HCT116 (cell line): ENCODE results near the gene NAGA. TPM values are rescaled to one million over a fixed set of nuclear protein-coding genes. Genes with fewer than 3 reads are reported as not detected.

Experiments
- ATAC-seq: fragments of 200-7000 bp; cut with Tn5 transposase; 2 replicates; pipeline ENCODE4 v1.9.1; 2020; ENCODE audit warnings: mild to moderate bottlenecking, moderate library complexity
- BruUV-seq: library from RNA; stranded (reverse); fragments of 400-500 nt; replicated peaks from 2 replicates; lab custom pipeline; 2021; lab: Mats Ljungman, UMichigan
- CTCF ChIA-PET: fragments of 300-600 bp; sonication (Branson Sonifier 250); formaldehyde crosslinking; loops from one replicate; lab custom pipeline; 2021; ENCODE audit warnings: antibody characterized with exemption; lab: Charles Lee
- POLR2A ChIA-PET: fragments of 300-600, 350-600 bp; sonication (Branson Sonifier 250); formaldehyde crosslinking; loops from one replicate; lab custom pipeline; 2021; ENCODE audit warnings: antibody characterized with exemption; lab: Charles Lee
- RAD21 ChIA-PET, 2 experiments: fragments of 300-600 bp; sonication (Branson Sonifier 250); formaldehyde crosslinking; loops; one replicate each; lab custom pipeline; 2023; ENCODE audit warnings: low total read pairs in 2 of 2; ENCODE audit not compliant: uncharacterized antibody in 2 of 2, unreplicated experiment in 2 of 2, low non-redundant PET in 1 of 2; lab: Charles Lee
- DNase-seq: peaks from one replicate; pipeline ENCODE4 v3.0.0-alpha.2; 2010; ENCODE audit warnings: low read depth, low spot score
- H2AFZ ChIP-seq: fragments of 200-600 bp; shearing (Covaris generic), sonication (generic); 2 replicates; pipeline ENCODE4 v1.6.1; 2017; ENCODE audit warnings: low read depth, mixed run types, mixed read lengths, antibody characterized with exemption, low read length; ENCODE audit not compliant: poor library complexity, severe bottlenecking
- H3K27ac ChIP-seq: 2 replicates; pipeline ENCODE4 v1.5.1; 2012; ENCODE audit warnings: low read depth, low read length
- H3K27me3 ChIP-seq: fragments of 200-600 bp; sonication (generic); 2 replicates; pipeline ENCODE4 v1.6.1; 2016; ENCODE audit warnings: mixed run types, low read length, mixed read lengths; ENCODE audit not compliant: insufficient read depth
- H3K36me3 ChIP-seq, 2 experiments: fragments of 200-500 bp in 1 of 2; fragments of 200-600 bp in 1 of 2; sonication (Bioruptor generic) in 1 of 2; sonication (generic) in 1 of 2; 2 replicates each; pipeline versions ENCODE4 v1.5.1 to v1.6.1; 2014 to 2016; ENCODE audit warnings: low read length in 2 of 2, inconsistent platforms in 1 of 2, mixed read lengths in 1 of 2, mixed run types in 1 of 2; ENCODE audit not compliant: insufficient read depth in 2 of 2, control insufficient read depth in 1 of 2
- H3K4me1 ChIP-seq, 2 experiments: fragments of 200-600 bp in 1 of 2; sonication (generic) in 1 of 2; 2 replicates each; pipeline versions ENCODE4 v1.5.1 to v1.6.1; 2012 to 2017; ENCODE audit warnings: low read length in 2 of 2, inconsistent platforms in 1 of 2, mild to moderate bottlenecking in 1 of 2, mixed read lengths in 1 of 2, mixed run types in 1 of 2, moderate library complexity in 1 of 2; ENCODE audit not compliant: insufficient read depth in 2 of 2, control insufficient read depth in 1 of 2
- H3K4me2 ChIP-seq: fragments of 200-600 bp; sonication (generic); 2 replicates; pipeline ENCODE4 v1.6.1; 2017; ENCODE audit warnings: mixed run types, low read length, mixed read lengths
- H3K4me3 ChIP-seq, 2 experiments: fragments of 200-600 bp in 1 of 2; sonication (generic) in 1 of 2; replicated peaks in 1 of 2; 2 replicates each; pipeline ENCODE4 v1.5.1; 2011 to 2016; ENCODE audit warnings: low read length in 2 of 2, control low read depth in 1 of 2, low read depth in 1 of 2, mild to moderate bottlenecking in 1 of 2, mixed read lengths in 1 of 2, mixed run types in 1 of 2
- H3K79me2 ChIP-seq: fragments of 200-600 bp; sonication (generic); 2 replicates; pipeline ENCODE4 v1.6.1; 2017; ENCODE audit warnings: mild to moderate bottlenecking, mixed run types, low read length, moderate library complexity, mixed read lengths; ENCODE audit not compliant: insufficient read depth
- H3K9ac ChIP-seq: fragments of 200-600 bp; sonication (generic); 2 replicates; pipeline ENCODE4 v1.6.1; 2016; ENCODE audit warnings: low read length, mixed read lengths
- H3K9me2 ChIP-seq: fragments of 200-600 bp; sonication (generic), shearing (Covaris generic); 2 replicates; pipeline ENCODE4 v1.6.1; 2017; ENCODE audit warnings: mixed run types, mild to moderate bottlenecking, moderate library complexity; ENCODE audit not compliant: insufficient read depth
- H3K9me3 ChIP-seq, 2 experiments: fragments of 200-500 bp in 1 of 2; fragments of 200-600 bp in 1 of 2; sonication (Bioruptor generic) in 1 of 2; sonication (generic) in 1 of 2; 2 replicates each; pipeline ENCODE4 v1.6.1; 2014 to 2017; ENCODE audit warnings: low read length in 2 of 2, mixed read lengths in 2 of 2, inconsistent platforms in 1 of 2, low read depth in 1 of 2, mild to moderate bottlenecking in 1 of 2, mixed run types in 1 of 2, moderate library complexity in 1 of 2; ENCODE audit not compliant: control insufficient read depth in 1 of 2, insufficient read depth in 1 of 2
- H4K20me1 ChIP-seq: fragments of 200-600 bp; sonication (generic), shearing (Covaris generic); 2 replicates; pipeline ENCODE4 v1.6.1; 2017; ENCODE audit warnings: mixed run types, mild to moderate bottlenecking, moderate library complexity; ENCODE audit not compliant: insufficient read depth
- CEBPB ChIP-seq: IDR thresholded peaks from 2 replicates; pipeline ENCODE4 v1.6.1; 2012; ENCODE audit warnings: low read depth
- JUND ChIP-seq: IDR thresholded peaks from 2 replicates; pipeline ENCODE4 v1.6.1; 2012
- ZBTB33 ChIP-seq: IDR thresholded peaks from 2 replicates; pipeline ENCODE4 v1.6.1; 2011; ENCODE audit warnings: mild to moderate bottlenecking, low read length, moderate library complexity; ENCODE audit not compliant: insufficient replicate concordance; ENCODE audit errors: extremely low read depth
- intact Hi-C: fragments of 100-400 bp; cut with micrococcal nuclease; formaldehyde crosslinking; loops from 2 replicates; pipeline ENCODE4 v1.10.0; 2022
- total RNA-seq: library from RNA; stranded (reverse); gene quantifications from one replicate; pipeline ENCODE4 v1.2.1, GENCODE V29; 2021; ENCODE audit not compliant: unreplicated experiment
- TF ChIP-seq, protein P1 (sequence below): IDR thresholded peaks from 2 replicates; pipeline ENCODE4 v1.6.1; 2012; ENCODE audit warnings: low read depth

The NAGA gene
- total RNA-seq, 1 experiment from 2014 or later = 21.2 TPM

GRCh38 chr22:42078469-42079318 lies 8.1 kb upstream of the NAGA start:
- H3K9me3 ChIP-seq = no peaks in the 10 kb centered on the region
- H4K20me1 ChIP-seq = no peaks in the 10 kb centered on the region
- H3K4me2 ChIP-seq = peak overlapping the region; percentile 87
- H3K79me2 ChIP-seq = peaks cover 3% of the 10 kb centered on the region
- H3K9ac ChIP-seq = peak overlapping the region; percentile 70
- peak overlapping the region; percentile 73 for H3K27ac ChIP-seq
- H2AFZ ChIP-seq = no peak overlapping the region
- TF ChIP-seq CEBPB (no peak), ZBTB33 (no peak), JUND (no peak)
- TF ChIP-seq, protein P1, sequence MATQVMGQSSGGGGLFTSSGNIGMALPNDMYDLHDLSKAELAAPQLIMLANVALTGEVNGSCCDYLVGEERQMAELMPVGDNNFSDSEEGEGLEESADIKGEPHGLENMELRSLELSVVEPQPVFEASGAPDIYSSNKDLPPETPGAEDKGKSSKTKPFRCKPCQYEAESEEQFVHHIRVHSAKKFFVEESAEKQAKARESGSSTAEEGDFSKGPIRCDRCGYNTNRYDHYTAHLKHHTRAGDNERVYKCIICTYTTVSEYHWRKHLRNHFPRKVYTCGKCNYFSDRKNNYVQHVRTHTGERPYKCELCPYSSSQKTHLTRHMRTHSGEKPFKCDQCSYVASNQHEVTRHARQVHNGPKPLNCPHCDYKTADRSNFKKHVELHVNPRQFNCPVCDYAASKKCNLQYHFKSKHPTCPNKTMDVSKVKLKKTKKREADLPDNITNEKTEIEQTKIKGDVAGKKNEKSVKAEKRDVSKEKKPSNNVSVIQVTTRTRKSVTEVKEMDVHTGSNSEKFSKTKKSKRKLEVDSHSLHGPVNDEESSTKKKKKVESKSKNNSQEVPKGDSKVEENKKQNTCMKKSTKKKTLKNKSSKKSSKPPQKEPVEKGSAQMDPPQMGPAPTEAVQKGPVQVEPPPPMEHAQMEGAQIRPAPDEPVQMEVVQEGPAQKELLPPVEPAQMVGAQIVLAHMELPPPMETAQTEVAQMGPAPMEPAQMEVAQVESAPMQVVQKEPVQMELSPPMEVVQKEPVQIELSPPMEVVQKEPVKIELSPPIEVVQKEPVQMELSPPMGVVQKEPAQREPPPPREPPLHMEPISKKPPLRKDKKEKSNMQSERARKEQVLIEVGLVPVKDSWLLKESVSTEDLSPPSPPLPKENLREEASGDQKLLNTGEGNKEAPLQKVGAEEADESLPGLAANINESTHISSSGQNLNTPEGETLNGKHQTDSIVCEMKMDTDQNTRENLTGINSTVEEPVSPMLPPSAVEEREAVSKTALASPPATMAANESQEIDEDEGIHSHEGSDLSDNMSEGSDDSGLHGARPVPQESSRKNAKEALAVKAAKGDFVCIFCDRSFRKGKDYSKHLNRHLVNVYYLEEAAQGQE = no peak
- no peaks in the 10 kb centered on the region for H3K9me2 ChIP-seq
- ATAC-seq = peak; percentile 5
- no peaks in the 10 kb centered on the region for H3K27me3 ChIP-seq
- ChIA-PET RAD21 (no interaction called here), CTCF (interaction anchor here (1.3 to 1.5 kb wide), 3 partner anchors 8 to 381 kb away, joined by 3 to 4 read pairs (median 3); partner anchors contain the start of genes NAGA and NDUFA6), POLR2A (interaction anchor here (1.2 to 3.8 kb wide), 2 partner anchors 9 to 12 kb away, joined by 3 to 27 read pairs; partner anchors contain the start of gene NDUFA6)
- peaks cover 0 to 2% of the 10 kb centered on the region in 2 experiments; a peak in 1 of 4 replicates for H3K36me3 ChIP-seq
- H3K4me1 ChIP-seq = peaks cover 12 to 19% of the 10 kb centered on the region in 2 experiments
- DNase-seq = no peak
- H3K4me3 ChIP-seq = peak overlapping the region; percentile 68 to 69
- intact Hi-C loops = no loop called here
- BruUV-seq = TSS peak; percentile 96
